GM12878 (cell line): Measurements from ENCODE around the gene CAMK2B. TPM values are rescaled to one million over a fixed set of nuclear protein-coding genes. Genes with fewer than 3 reads are reported as not detected.

Source experiments
- ATAC-seq: fragments of 200-7000 bp; cut with Tn5 transposase; 3 replicates; pipeline ENCODE4 v1.9.1; 2020; ENCODE audit warnings: mild to moderate bottlenecking, moderate library complexity
- BruUV-seq: library from RNA; stranded (reverse); fragments of 400-500 nt; replicated peaks from 2 replicates; lab custom pipeline; 2021; lab: Mats Ljungman, UMichigan
- CTCF ChIA-PET: fragments of 300-600 bp; sonication (Branson Sonifier 250); formaldehyde crosslinking; extraction: SDS; loops from one replicate; lab custom pipeline; 2021; ENCODE audit warnings: inconsistent platforms; lab: Yijun Ruan, JAX
- POLR2A ChIA-PET: fragments of 350-600 bp; formaldehyde crosslinking; extraction: SDS; loops from one replicate; lab custom pipeline; 2021; ENCODE audit warnings: inconsistent platforms; lab: Charles Lee
- RAD21 ChIA-PET: fragments of 300-600 bp; sonication (Branson Sonifier 250); formaldehyde crosslinking; loops from one replicate; lab custom pipeline; 2023; ENCODE audit warnings: antibody characterized with exemption; ENCODE audit not compliant: unreplicated experiment; lab: Charles Lee
- SMC1A ChIA-PET: fragments of 300-600 bp; sonication (Branson Sonifier 250); formaldehyde crosslinking; loops from one replicate; lab custom pipeline; 2023; ENCODE audit not compliant: unreplicated experiment, uncharacterized antibody; lab: Charles Lee
- DNase-seq: peaks from one replicate; pipeline ENCODE4 v3.0.0-alpha.2; 2011; ENCODE audit warnings: low read depth, low spot score
- FAIRE-seq: peaks from 3 replicates; lab custom pipeline; 2011; peaks lifted over from hg19 to GRCh38; lab: Jason Lieb, UNC
- H2AFZ ChIP-seq: 2 replicates; pipeline ENCODE4 v1.6.0; 2011; ENCODE audit warnings: low read depth, low read length, control low read depth; ENCODE audit not compliant: control insufficient read depth
- H3K27ac ChIP-seq: 2 replicates; pipeline ENCODE4 v1.5.1; 2011; ENCODE audit warnings: control low read depth; ENCODE audit not compliant: control insufficient read depth, insufficient read depth
- H3K27me3 ChIP-seq, 2 experiments: replicated peaks in 1 of 2; 2 replicates each; pipeline versions ENCODE4 v1.6.0 to v1.6.1; 2011; ENCODE audit warnings: low read length in 1 of 2; ENCODE audit not compliant: control insufficient read depth in 2 of 2, insufficient read depth in 2 of 2
- H3K36me3 ChIP-seq, 2 experiments: 2 replicates each; pipeline ENCODE4 v1.5.1; 2011; ENCODE audit warnings: low read length in 1 of 2; ENCODE audit not compliant: control insufficient read depth in 2 of 2, insufficient read depth in 2 of 2
- H3K4me1 ChIP-seq: 2 replicates; pipeline ENCODE4 v1.6.1; 2011; ENCODE audit warnings: mild to moderate bottlenecking, low read length, moderate library complexity, mixed read lengths; ENCODE audit not compliant: control insufficient read depth, insufficient read depth
- H3K4me2 ChIP-seq: 2 replicates; pipeline ENCODE4 v1.6.0; 2011; ENCODE audit warnings: control low read depth; ENCODE audit not compliant: control insufficient read depth, insufficient read depth
- H3K4me3 ChIP-seq: fragments of 200-600 bp; sonication (generic); 2 replicates; pipeline ENCODE4 v1.5.1; 2016
- H3K79me2 ChIP-seq: 2 replicates; pipeline ENCODE4 v1.6.0; 2011; ENCODE audit warnings: low read length; ENCODE audit not compliant: control insufficient read depth, insufficient read depth
- H3K9ac ChIP-seq: 2 replicates; pipeline ENCODE4 v1.8.0; 2011; ENCODE audit warnings: low read length, control low read depth, mixed read lengths; ENCODE audit not compliant: control insufficient read depth, insufficient read depth
- H3K9me3 ChIP-seq: replicated peaks from 3 replicates; pipeline ENCODE4 v1.5.1; 2011; ENCODE audit warnings: mild to moderate bottlenecking, low read length; ENCODE audit not compliant: control insufficient read depth, insufficient read depth
- H4K20me1 ChIP-seq: 2 replicates; pipeline ENCODE4 v1.6.0; 2011; ENCODE audit not compliant: control insufficient read depth, insufficient read depth
- CBFB ChIP-seq: IDR thresholded peaks from 2 replicates; pipeline ENCODE4 v1.6.1; 2016; ENCODE audit warnings: antibody characterized with exemption, low read depth
- E2F4 ChIP-seq: IDR thresholded peaks from 2 replicates; pipeline ENCODE4 v1.6.1; 2012; ENCODE audit warnings: low read depth, low read length, improper control_type of control experiment
- EGR1 ChIP-seq, 2 experiments: IDR thresholded peaks; 1 replicate in 1 of 2; 2 replicates in 1 of 2; pipeline ENCODE4 v1.6.1; 2011 to 2012; ENCODE audit warnings: low read depth in 2 of 2, low read length in 2 of 2, borderline replicate concordance in 1 of 2, mild to moderate bottlenecking in 1 of 2, moderate library complexity in 1 of 2
- FOXM1 ChIP-seq: IDR thresholded peaks from 2 replicates; pipeline ENCODE4 v1.6.1; 2012; ENCODE audit warnings: low read depth, mild to moderate bottlenecking, inconsistent platforms, low read length, moderate library complexity
- LARP7 ChIP-seq: fragments of 450-650 bp; IDR thresholded peaks from 2 replicates; pipeline ENCODE4 v1.6.1; 2017; ENCODE audit warnings: mild to moderate bottlenecking
- NKRF ChIP-seq: fragments of 450-650 bp; conservative IDR thresholded peaks from 2 replicates; pipeline ENCODE4 v1.6.1; 2017; ENCODE audit warnings: mild to moderate bottlenecking, moderate library complexity
- PAX5 ChIP-seq: IDR thresholded peaks from 2 replicates; pipeline ENCODE4 v1.6.1; 2011; ENCODE audit warnings: low read depth, low read length, borderline replicate concordance
- POLR2AphosphoS2 ChIP-seq: IDR thresholded peaks from 2 replicates; pipeline ENCODE4 v1.6.1; 2011; ENCODE audit warnings: low read depth, mild to moderate bottlenecking, low read length, improper control_type of control experiment, moderate library complexity
- RCOR1 ChIP-seq: conservative IDR thresholded peaks from 2 replicates; pipeline ENCODE4 v1.6.1; 2012; ENCODE audit warnings: low read depth, low read length, improper control_type of control experiment
- SIX5 ChIP-seq: IDR thresholded peaks from 2 replicates; pipeline ENCODE4 v1.6.1; 2011; ENCODE audit warnings: mild to moderate bottlenecking, low read depth, low read length, moderate library complexity; ENCODE audit not compliant: severe bottlenecking
- YBX1 ChIP-seq: fragments of 450-650 bp; IDR thresholded peaks from 2 replicates; pipeline ENCODE4 v1.6.1; 2016; ENCODE audit warnings: antibody characterized with exemption
- ZZZ3 ChIP-seq: IDR thresholded peaks from 2 replicates; pipeline ENCODE4 v1.6.1; 2011; ENCODE audit warnings: low read depth; ENCODE audit not compliant: control insufficient read depth, insufficient read length
- WGBS: methylation state at CpG from one replicate; pipeline ENCODE4 v1.1.6; 2016; ENCODE audit warnings: low lambda C conversion rate; ENCODE audit not compliant: insufficient replicate concordance, insufficient coverage; ENCODE audit errors: missing lambda C conversion rate; 5-methylcytosine and 5-hydroxymethylcytosine counted together
- in situ Hi-C: fragments of 300-500 bp; cut with MboI; formaldehyde crosslinking; loops from 9 replicates; pipeline ENCODE4 v1.14.3; 2018; ENCODE audit warnings: mixed read lengths
- intact Hi-C: fragments of 100-400 bp; cut with micrococcal nuclease; formaldehyde crosslinking; loops from one replicate; pipeline ENCODE4 v1.14.2; 2022; ENCODE audit not compliant: unreplicated experiment
- polyA plus RNA-seq, 11 experiments: library from polyadenylated mRNA; depleted of rRNA in 4 of 11; unstranded in 6 of 11; stranded (reverse) in 5 of 11; fragments of >200 nt; fragmentation: Nextera tagmentation in 4 of 11; fragmentation: Illumina TruSeq in 1 of 11; extraction: Ambion mirVana in 4 of 11; extraction: Trizol in 1 of 11; gene quantifications; 1 replicate in 1 of 11; 2 replicates in 10 of 11; pipeline versions ENCODE4 v1.2.1 to v1.2.3, GENCODE V29; 2011 to 2016; ENCODE audit warnings: inconsistent platforms in 2 of 11, missing spikeins in 2 of 11, low read depth in 1 of 11
- total RNA-seq, 4 experiments: library from RNA; depleted of rRNA in 3 of 4; stranded (reverse); fragments of >200 nt in 3 of 4; fragmentation: Illumina TruSeq in 1 of 4; extraction: Trizol in 1 of 4; gene quantifications; 2 replicates each; pipeline versions ENCODE4 v1.2.1 to v1.2.3, GENCODE V29; 2013 to 2021

CAMK2B gene
- total and polyA plus RNA-seq, 10 of the 15 experiments (the other 5 are each of a cell fraction or from before 2014, with no cell fraction given), result 0.06 to 0.23 (median 0.11) TPM; not detected in 5

- H2AFZ ChIP-seq, result no peak overlapping the region
- RAD21 ChIA-PET, result interaction anchor here (0.7 to 1.1 kb wide), 2 partner anchors 63 to 67 kb away, joined by 3 read pairs; no protein-coding TSS in a partner anchor
- CTCF ChIA-PET, result interaction anchor here (0.7 to 1.2 kb wide), 5 partner anchors 27 to 67 kb away, joined by 3 to 6 read pairs (median 3); no protein-coding TSS in a partner anchor
- H3K4me2 ChIP-seq, result no peak overlapping the region
- TF ChIP-seq YBX1 (no peak), PAX5 (no peak), EGR1 (IDR thresholded peaks at IDR 0.05; ENCODE audit: borderline replicate concordance in 1 of 2, low read depth in 2 of 2, low read length in 2 of 2) (no peak), LARP7 (no peak), POLR2AphosphoS2 (no peak), FOXM1 (no peak), SIX5 (no peak), ZZZ3 (no peak), NKRF (no peak), E2F4 (no peak), CBFB (no peak), RCOR1 (no peak)
- ATAC-seq, result no peak
- H3K36me3 ChIP-seq, result no peaks in the 10 kb centered on the region
- H3K4me1 ChIP-seq, result no peaks in the 10 kb centered on the region; the same call in 1 of the 2 replicates
- H3K79me2 ChIP-seq, result no peaks in the 10 kb centered on the region
- H3K9me3 ChIP-seq, result no peaks in the 10 kb centered on the region
- BruUV-seq, result no TSS peak
- H3K27ac ChIP-seq, result no peak overlapping the region
- peaks cover 0 to 2% of the 10 kb centered on the region in 2 experiments; a peak in 3 of 4 replicates for H3K27me3 ChIP-seq
- no peak overlapping the region for H3K4me3 ChIP-seq
- intact Hi-C loops, result loop anchor here (2.0 kb wide), 1 partner anchor 67 kb away; no protein-coding TSS in a partner anchor
- POLR2A ChIA-PET, result interaction anchor here (0.7 to 1.1 kb wide), 2 partner anchors 49 to 184 kb away, joined by 3 to 9 read pairs; no protein-coding TSS in a partner anchor
- FAIRE-seq, result no peak
- SMC1A ChIA-PET, result interaction anchor here (0.6 to 1.5 kb wide), 3 partner anchors 10 to 66 kb away, joined by 4 read pairs; no protein-coding TSS in a partner anchor
- no peak overlapping the region for H3K9ac ChIP-seq
- 44% methylated on average over 8 of the region's 8 CpGs for WGBS
- in situ Hi-C loops, result no loop called here
- no peak for DNase-seq
- no peaks in the 10 kb centered on the region for H4K20me1 ChIP-seq
Measured at GRCh38 chr7:44307905-44308595, 17.3 kb downstream of the CAMK2B start.
